H1 (cell line): Measurements from ENCODE around the gene BAD. TPM values are rescaled to one million over a fixed set of nuclear protein-coding genes. Genes with fewer than 3 reads are reported as not detected.

Experiments used
- CTCF ChIA-PET: fragments of 300-600 bp; sonication (Branson Sonifier 250); formaldehyde crosslinking; loops from one replicate; lab custom pipeline; 2021; ENCODE audit not compliant: partially characterized antibody; lab: Charles Lee
- POLR2A ChIA-PET: fragments of 300-600 bp; sonication (Branson Sonifier 250); formaldehyde crosslinking; loops from one replicate; lab custom pipeline; 2021; ENCODE audit warnings: inconsistent platforms; ENCODE audit not compliant: partially characterized antibody; lab: Charles Lee
- DNase-seq, 2 experiments: peaks; one replicate each; pipeline versions ENCODE4 v3.0.0 to v3.0.0-alpha.2; 2010 to 2022; ENCODE audit warnings: low spot score in 2 of 2, low read depth in 1 of 2, mixed read lengths in 1 of 2
- FAIRE-seq: peaks from 2 replicates; lab custom pipeline; 2011; peaks lifted over from hg19 to GRCh38; lab: Jason Lieb, UNC
- H2AFZ ChIP-seq: 2 replicates; pipeline ENCODE4 v1.8.1; 2012; ENCODE audit warnings: low read length, inconsistent platforms
- H2AK5ac ChIP-seq: 2 replicates; pipeline ENCODE4 v1.6.1; 2013; ENCODE audit warnings: low read depth, low read length
- H2BK120ac ChIP-seq: replicated peaks from 2 replicates; pipeline ENCODE3; 2013; ENCODE audit warnings: low read depth, low read length, inconsistent platforms
- H2BK12ac ChIP-seq: 2 replicates; pipeline ENCODE4 v1.6.1; 2013; ENCODE audit warnings: low read depth, low read length
- H2BK15ac ChIP-seq: 2 replicates; pipeline ENCODE4 v1.6.1; 2013; ENCODE audit warnings: low read length
- H2BK20ac ChIP-seq: 2 replicates; pipeline ENCODE4 v1.6.1; 2013; ENCODE audit warnings: low read length
- H2BK5ac ChIP-seq: 2 replicates; pipeline ENCODE4 v1.6.1; 2013; ENCODE audit warnings: low read depth, low read length
- H3K14ac ChIP-seq: 2 replicates; pipeline ENCODE4 v1.6.1; 2013; ENCODE audit warnings: inconsistent platforms; ENCODE audit not compliant: insufficient read length
- H3K18ac ChIP-seq: 2 replicates; pipeline ENCODE4 v1.6.1; 2013; ENCODE audit warnings: low read length; ENCODE audit errors: extremely low read depth
- H3K23ac ChIP-seq: 2 replicates; pipeline ENCODE4 v1.6.1; 2013; ENCODE audit warnings: inconsistent platforms; ENCODE audit not compliant: insufficient read length
- H3K23me2 ChIP-seq: 2 replicates; pipeline ENCODE4 v1.6.1; 2013; ENCODE audit warnings: low read depth, low read length
- H3K27ac ChIP-seq: 2 replicates; pipeline ENCODE4 v1.6.1; 2011; ENCODE audit warnings: low read depth, low read length, inconsistent platforms
- H3K27me3 ChIP-seq, 4 experiments: replicated peaks in 1 of 4; 1 replicate in 1 of 4; 2 replicates in 3 of 4; pipeline versions ENCODE4 v1.6.1 to v1.8.1; 2011 to 2013; ENCODE audit warnings: low read length in 3 of 4, mild to moderate bottlenecking in 3 of 4, inconsistent platforms in 2 of 4, mixed read lengths in 2 of 4, moderate library complexity in 1 of 4; ENCODE audit not compliant: control insufficient read depth in 3 of 4, insufficient read depth in 3 of 4; ENCODE audit errors: extremely low read depth in 1 of 4
- H3K36me3 ChIP-seq, 4 experiments: 2 replicates each; pipeline versions ENCODE4 v1.6.1 to v1.8.1; 2011 to 2013; ENCODE audit warnings: mild to moderate bottlenecking in 4 of 4, low read length in 3 of 4, moderate library complexity in 2 of 4, control low read depth in 1 of 4, inconsistent platforms in 1 of 4; ENCODE audit not compliant: insufficient read depth in 4 of 4, control insufficient read depth in 2 of 4
- H3K4ac ChIP-seq: replicated peaks from 2 replicates; pipeline ENCODE3; 2013; ENCODE audit warnings: low read length, low read depth, mixed read lengths, inconsistent platforms; ENCODE audit not compliant: insufficient read length
- H3K4me1 ChIP-seq, 4 experiments: replicated peaks in 1 of 4; 1 replicate in 1 of 4; 2 replicates in 3 of 4; pipeline versions ENCODE4 v1.6.1 to v1.8.1; 2011 to 2013; ENCODE audit warnings: low read length in 3 of 4, inconsistent platforms in 2 of 4, mixed read lengths in 1 of 4; ENCODE audit not compliant: insufficient read depth in 4 of 4, control insufficient read depth in 3 of 4
- H3K4me2 ChIP-seq, 2 experiments: 2 replicates each; pipeline versions ENCODE4 v1.6.1 to v1.8.1; 2011 to 2013; ENCODE audit warnings: low read depth in 2 of 2, low read length in 2 of 2, control low read depth in 1 of 2, inconsistent platforms in 1 of 2, mild to moderate bottlenecking in 1 of 2; ENCODE audit not compliant: insufficient read depth in 1 of 2
- H3K4me3 ChIP-seq, 4 experiments: fragments of 200-600, 300-600 bp in 1 of 4; sonication (generic), shearing (Covaris generic), sonication (Bioruptor Twin) in 1 of 4; 2 replicates each; pipeline versions ENCODE4 v1.5.1 to v1.8.1; 2011 to 2016; ENCODE audit warnings: low read length in 4 of 4, low read depth in 3 of 4, control low read depth in 2 of 4, inconsistent platforms in 2 of 4, mild to moderate bottlenecking in 2 of 4, mixed read lengths in 1 of 4, moderate library complexity in 1 of 4; ENCODE audit not compliant: insufficient read depth in 2 of 4; ENCODE audit errors: extremely low read depth in 1 of 4
- H3K56ac ChIP-seq: replicated peaks from 2 replicates; pipeline ENCODE3; 2013; ENCODE audit warnings: low read depth, mild to moderate bottlenecking, mixed read lengths, low read length, inconsistent platforms; ENCODE audit not compliant: insufficient read length
- H3K79me1 ChIP-seq: 2 replicates; pipeline ENCODE4 v1.6.1; 2013; ENCODE audit warnings: low read depth, low read length, control low read depth
- H3K79me2 ChIP-seq, 2 experiments: 2 replicates each; pipeline versions ENCODE4 v1.6.1 to v1.8.1; 2012 to 2013; ENCODE audit warnings: low read length in 2 of 2, mild to moderate bottlenecking in 2 of 2, inconsistent platforms in 1 of 2; ENCODE audit not compliant: insufficient read depth in 2 of 2, control insufficient read depth in 1 of 2
- H3K9ac ChIP-seq, 4 experiments: replicated peaks in 1 of 4; 1 replicate in 1 of 4; 2 replicates in 3 of 4; pipeline versions ENCODE4 v1.6.1 to v1.8.1; 2011 to 2013; ENCODE audit warnings: low read depth in 3 of 4, low read length in 3 of 4, control low read depth in 2 of 4, mild to moderate bottlenecking in 2 of 4, moderate library complexity in 2 of 4, inconsistent platforms in 1 of 4; ENCODE audit errors: extremely low read depth in 1 of 4
- H3K9me3 ChIP-seq, 2 experiments: 2 replicates each; pipeline versions ENCODE4 v1.6.1 to v1.8.1; 2012 to 2013; ENCODE audit warnings: mild to moderate bottlenecking in 2 of 2, moderate library complexity in 2 of 2, control low read depth in 1 of 2, inconsistent platforms in 1 of 2, low read depth in 1 of 2, low read length in 1 of 2, mixed read lengths in 1 of 2; ENCODE audit not compliant: insufficient read depth in 2 of 2
- H4K20me1 ChIP-seq, 2 experiments: replicated peaks in 1 of 2; 2 replicates each; pipeline versions ENCODE3 to v1.8.1; 2011 to 2013; ENCODE audit warnings: inconsistent platforms in 2 of 2, low read length in 2 of 2, mild to moderate bottlenecking in 1 of 2; ENCODE audit not compliant: insufficient read depth in 2 of 2, control insufficient read depth in 1 of 2
- H4K5ac ChIP-seq: 2 replicates; pipeline ENCODE4 v1.6.1; 2013; ENCODE audit warnings: low read length, low read depth, mixed read lengths, inconsistent platforms; ENCODE audit not compliant: insufficient read length
- H4K8ac ChIP-seq: 2 replicates; pipeline ENCODE4 v1.8.0; 2013; ENCODE audit warnings: mild to moderate bottlenecking, moderate library complexity, low read length, inconsistent platforms; ENCODE audit not compliant: insufficient read depth; ENCODE audit errors: extremely low read depth
- H4K91ac ChIP-seq: replicated peaks from 2 replicates; pipeline ENCODE3; 2013; ENCODE audit warnings: low read length, mixed read lengths, inconsistent platforms; ENCODE audit not compliant: insufficient read length
- SUZ12 ChIP-seq: fragments of 200-600 bp; sonication (generic); IDR thresholded peaks from 2 replicates; pipeline ENCODE4 v1.6.1; 2012; ENCODE audit warnings: mild to moderate bottlenecking, inconsistent platforms, low read length, moderate library complexity, mixed read lengths
- WGBS, 2 experiments: shearing (Covaris generic) in 1 of 2; methylation state at CpG; one replicate each; pipeline versions ENCODE4 v1.1.6 to v1.1.7; 2013 to 2015; ENCODE audit warnings: low lambda C conversion rate in 2 of 2, mixed read lengths in 2 of 2, inconsistent platforms in 1 of 2, low coverage in 1 of 2, missing lambda C conversion rate in 1 of 2; ENCODE audit not compliant: insufficient replicate concordance in 2 of 2, insufficient coverage in 1 of 2, insufficient read length in 1 of 2; ENCODE audit errors: extremely low coverage in 1 of 2, missing lambda C conversion rate in 1 of 2; 5-methylcytosine and 5-hydroxymethylcytosine counted together
- polyA plus RNA-seq, 7 experiments: library from polyadenylated mRNA; depleted of rRNA in 3 of 7; stranded (reverse) in 5 of 7; unstranded in 2 of 7; fragments of >200 nt in 5 of 7; fragments of 200-250 nt in 2 of 7; gene quantifications; 1 replicate in 5 of 7; 2 replicates in 1 of 7; 4 replicates in 1 of 7; pipeline versions ENCODE4 v1.2.1 to v1.2.3, GENCODE V29; 2011 to 2013; ENCODE audit warnings: missing spikeins in 2 of 7, mixed read lengths in 2 of 7
- total RNA-seq: library from RNA; stranded (reverse); fragmentation: NEBNext Ultra II Directional; extraction: Animal tissue kit (Norgen Biotek cat#: 25700); gene quantifications from 2 replicates; pipeline ENCODE4 v1.2.1, GENCODE V29; 2021

BAD gene
- total and polyA plus RNA-seq, 2 of the 8 experiments (the other 6 are each of a cell fraction or from before 2014, with no cell fraction given), result 23.1 to 33.7 TPM

DNA sequence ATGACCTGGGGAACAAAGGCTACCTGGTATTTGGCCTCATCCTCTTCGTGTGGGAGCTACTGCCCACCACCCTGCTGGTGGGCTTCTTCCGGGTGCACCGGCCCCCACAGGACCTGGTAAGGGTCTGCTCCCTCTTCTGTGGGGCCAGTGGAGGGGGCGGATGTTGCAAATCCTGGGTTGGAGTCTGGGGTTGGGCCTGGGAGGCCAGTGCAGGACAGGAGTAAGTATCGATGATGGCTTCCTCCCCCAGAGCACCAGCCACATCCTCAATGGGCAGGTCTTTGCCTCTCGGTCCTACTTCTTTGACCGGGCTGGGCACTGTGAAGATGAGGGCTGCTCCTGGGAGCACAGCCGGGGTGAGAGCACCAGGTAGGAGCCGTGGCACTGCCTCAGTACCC lies 3.9 kb upstream of the BAD start:
- no peak overlapping the region for H4K8ac ChIP-seq
- H3K27ac ChIP-seq, result no peak overlapping the region
- H2BK20ac ChIP-seq, result no peak overlapping the region
- no peak overlapping the region for H3K9ac ChIP-seq
- peaks cover 33 to 44% (median 42%) of the 10 kb centered on the region in 4 experiments for H3K27me3 ChIP-seq
- H2BK15ac ChIP-seq, result no peak overlapping the region
- ChIA-PET POLR2A (interaction anchor here (0.9 to 1.2 kb wide), 2 partner anchors 13 to 43 kb away, joined by 3 to 4 read pairs; no protein-coding TSS in a partner anchor), CTCF (interaction anchor here (1.5 to 11.4 kb wide), 2 partner anchors 14 to 24 kb away, joined by 4 to 134 read pairs; partner anchors contain the start of genes CATSPERZ and ESRRA)
- no peak overlapping the region for H4K91ac ChIP-seq
- H3K4me2 ChIP-seq, result no peak overlapping the region
- no peak overlapping the region for H3K18ac ChIP-seq
- WGBS, 2 experiments, result 87% methylated on average over 9 of the region's 9 CpGs; no CpG with 5 or more reads in 1 of the 2 experiments
- H3K4me1 ChIP-seq, result peaks cover 0 to 14% (median 7%) of the 10 kb centered on the region in 4 experiments; a peak in 5 of 7 replicates
- H2AFZ ChIP-seq, result no peak overlapping the region
- H2BK12ac ChIP-seq, result no peak overlapping the region
- no peak overlapping the region for H3K4ac ChIP-seq
- peaks cover 0 to 9% (median 0%) of the 10 kb centered on the region in 4 experiments; a peak in 1 of 8 replicates for H3K36me3 ChIP-seq
- FAIRE-seq (no peak), DNase-seq (no peak)
- H3K9me3 ChIP-seq, result no peaks in the 10 kb centered on the region
- H2AK5ac ChIP-seq, result no peak overlapping the region
- H3K23me2 ChIP-seq, result peaks cover 15% of the 10 kb centered on the region; the same call in 1 of the 2 replicates
- no peak overlapping the region for H4K5ac ChIP-seq
- 0 out of 2 replicates have a peak overlapping the region, but pooled peaks have one; percentile 44 for H2BK5ac ChIP-seq
- H3K4me3 ChIP-seq, result no peak overlapping the region
- H3K79me1 ChIP-seq, result no peaks in the 10 kb centered on the region
- H3K79me2 ChIP-seq, result no peaks in the 10 kb centered on the region
- peaks cover 5 to 17% of the 10 kb centered on the region in 2 experiments for H4K20me1 ChIP-seq
- no peak overlapping the region for H3K23ac ChIP-seq
- H3K56ac ChIP-seq, result no peak overlapping the region
- no peak overlapping the region for H2BK120ac ChIP-seq
- H3K14ac ChIP-seq, result no peak overlapping the region
- no peak for TF ChIP-seq SUZ12
